Hepatocyte (in vitro differentiated cells): ENCODE measurements around the gene MPHOSPH10.

ENCODE experiments used
- CTCF ChIP-seq: fragments of 200-600 bp; sonication (generic); IDR thresholded peaks from 2 replicates; pipeline ENCODE4 v1.5.1; 2016; ENCODE audit warnings: antibody characterized with exemption, mild to moderate bottlenecking; ENCODE audit not compliant: poor library complexity
- EZH2 ChIP-seq: fragments of 200-600 bp; sonication (generic); IDR thresholded peaks from 2 replicates; pipeline ENCODE4 v1.6.1; 2016; ENCODE audit warnings: antibody characterized with exemption, mild to moderate bottlenecking, borderline replicate concordance
- EZH2phosphoT487 ChIP-seq: fragments of 200-600 bp; sonication (generic); IDR thresholded peaks from one replicate; pipeline ENCODE4 v1.6.1; 2018; ENCODE audit warnings: antibody characterized with exemption, mild to moderate bottlenecking, low read depth, moderate library complexity; ENCODE audit not compliant: unreplicated experiment, severe bottlenecking

DNA sequence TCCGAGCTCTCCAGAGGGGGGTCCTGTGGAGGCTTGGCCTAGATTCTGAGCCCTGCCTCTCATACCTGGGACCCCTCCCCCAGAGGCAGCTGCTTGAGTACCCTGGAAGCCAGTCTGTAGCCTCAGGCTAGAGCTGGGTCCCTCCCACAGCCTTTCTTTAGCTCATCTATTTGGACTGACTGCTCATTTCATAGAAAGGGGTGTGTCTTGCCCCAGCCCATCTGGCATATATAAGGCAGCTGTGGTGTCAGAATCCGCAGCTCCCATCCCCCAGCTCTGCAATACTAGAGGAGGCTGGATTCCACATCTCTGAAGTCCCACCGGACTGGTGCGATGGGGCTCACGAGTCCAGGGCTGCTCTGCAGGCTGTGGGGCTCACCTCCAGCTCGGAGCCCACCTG is 26.1 kb downstream of the MPHOSPH10 start:
- TF ChIP-seq CTCF (no peak), EZH2phosphoT487 (no peak), EZH2 (no peak)
